Natural killer cell (primary cell): Measurements from ENCODE around the gene PCDH17. TPM values are rescaled to one million over a fixed set of nuclear protein-coding genes. Genes with fewer than 3 reads are reported as not detected.

Experiments
- ATAC-seq, 3 donors: fragments of 150-1000 bp in 2 of 3; fragments of 200-7000 bp in 1 of 3; cut with Tn5 transposase; 1 replicate in 1 of 3; 2 replicates in 2 of 3; pipeline ENCODE4 v1.10.0; 2021; ENCODE audit warnings: mild to moderate bottlenecking in 2 of 3, moderate library complexity in 2 of 3
- DNase-seq, 2 donors: peaks; one replicate each; pipeline versions ENCODE4 v3.0.0 to v3.0.0-alpha.2; 2013 to 2021; ENCODE audit warnings: mixed read lengths in 1 of 2
- H3K27ac ChIP-seq: one replicate; pipeline ENCODE4 v1.5.1; 2013; ENCODE audit warnings: mild to moderate bottlenecking, low read length
- H3K27me3 ChIP-seq: one replicate; pipeline ENCODE4 v1.6.1; 2013; ENCODE audit warnings: low read length; ENCODE audit not compliant: control insufficient read depth, insufficient read depth
- H3K36me3 ChIP-seq: one replicate; pipeline ENCODE4 v1.6.1; 2013; ENCODE audit warnings: low read length; ENCODE audit not compliant: control insufficient read depth, insufficient read depth
- H3K4me1 ChIP-seq: one replicate; pipeline ENCODE4 v1.6.1; 2013; ENCODE audit warnings: low read length; ENCODE audit not compliant: control insufficient read depth, insufficient read depth
- H3K4me3 ChIP-seq: one replicate; pipeline ENCODE4 v1.5.1; 2013; ENCODE audit warnings: low read length
- H3K9me3 ChIP-seq: one replicate; pipeline ENCODE4 v1.6.1; 2013; ENCODE audit warnings: low read length; ENCODE audit not compliant: control insufficient read depth, insufficient read depth
- H3K27ac Mint-ChIP-seq, 2 donors: one replicate each; pipeline ENCODE4 v1.8.0; 2022; ENCODE audit warnings: mild to moderate bottlenecking in 2 of 2, mixed read lengths in 2 of 2, moderate library complexity in 1 of 2
- H3K27me3 Mint-ChIP-seq, 2 donors: one replicate each; pipeline ENCODE4 v1.8.0; 2022; ENCODE audit warnings: low read depth in 2 of 2, mixed read lengths in 2 of 2
- H3K36me3 Mint-ChIP-seq: one replicate; pipeline ENCODE4 v1.8.0; 2022; ENCODE audit warnings: mixed read lengths
- H3K4me1 Mint-ChIP-seq, 2 donors: one replicate each; pipeline ENCODE4 v1.8.0; 2022; ENCODE audit warnings: mixed read lengths in 2 of 2
- H3K4me3 Mint-ChIP-seq: one replicate; pipeline ENCODE4 v1.8.0; 2022; ENCODE audit warnings: mild to moderate bottlenecking, moderate library complexity, mixed read lengths
- H3K9me3 Mint-ChIP-seq, 2 donors: one replicate each; pipeline ENCODE4 v1.8.0; 2022; ENCODE audit warnings: mixed read lengths in 2 of 2
- CTCF ChIP-seq: fragments of 200-600 bp; IDR thresholded peaks from one replicate; pipeline ENCODE4 v1.8.0; 2022; ENCODE audit warnings: antibody characterized with exemption
- WGBS: methylation state at CpG from one replicate; pipeline ENCODE4 v1.1.7; 2013; ENCODE audit warnings: missing lambda C conversion rate; ENCODE audit not compliant: insufficient coverage; 5-methylcytosine and 5-hydroxymethylcytosine counted together
- intact Hi-C: fragments of 100-400 bp; cut with micrococcal nuclease; formaldehyde crosslinking; loops from one replicate; pipeline ENCODE4 v1.14.2; 2022
- total RNA-seq, 4 donors: library from RNA; stranded (reverse); fragments of 120-200 nt in 1 of 4; gene quantifications; one replicate each; pipeline versions ENCODE4 v1.2.3 to v1.2.4, GENCODE V29; 2013 to 2022

PCDH17 gene
- total RNA-seq, 3 donors from 2014 or later (not counting 1 experiment from before 2014, with no cell fraction given): not detected

GRCh38 chr13:57636816-57637215, 5.3 kb downstream of the PCDH17 start:
- Histone ChIP-seq H3K9me3 (peaks cover 12% of the 10 kb centered on the region), H3K4me3 (no peak overlapping the region), H3K27me3 (peaks cover 15% of the 10 kb centered on the region), H3K36me3 (no peaks in the 10 kb centered on the region), H3K27ac (no peak overlapping the region), H3K4me1 (peaks cover 8% of the 10 kb centered on the region)
- H3K27ac Mint-ChIP-seq: no peak overlapping the region
- DNase-seq: no peak
- H3K4me3 Mint-ChIP-seq: no peak overlapping the region
- TF ChIP-seq CTCF: no peak
- intact Hi-C loops: no loop called here
- no peaks in the 10 kb centered on the region for H3K36me3 Mint-ChIP-seq
- peaks cover 0 to 5% of the 10 kb centered on the region in 2 donors for H3K9me3 Mint-ChIP-seq
- H3K27me3 Mint-ChIP-seq: peaks cover 0 to 9% of the 10 kb centered on the region in 2 donors
- no peaks in the 10 kb centered on the region for H3K4me1 Mint-ChIP-seq
- WGBS: 75% methylated on average over 2 of the region's 2 CpGs
- no peak for ATAC-seq

DNA sequence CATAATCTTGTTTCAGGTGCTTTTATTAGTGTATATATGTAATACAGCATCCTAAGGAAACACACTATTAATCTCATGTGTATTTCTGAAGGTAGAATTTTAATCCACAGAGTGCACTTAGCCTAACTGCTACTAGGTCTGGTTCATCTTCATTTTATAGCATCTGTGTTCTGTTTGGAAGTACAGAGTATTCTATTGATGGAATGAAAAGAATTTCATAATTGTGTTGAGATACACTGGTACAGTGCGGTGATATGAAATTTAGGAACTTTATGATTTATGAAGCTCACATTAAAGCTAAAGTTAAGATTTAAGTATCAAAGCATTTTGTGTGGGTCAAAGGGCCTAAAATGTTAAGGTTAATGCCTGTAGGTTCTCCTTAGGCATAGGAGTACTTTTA, 6.0 kb downstream of the PCDH17 start:
- Mint-ChIP-seq H3K27ac (no peak overlapping the region), H3K9me3 (peaks cover 0 to 5% of the 10 kb centered on the region in 2 donors), H3K4me1 (no peaks in the 10 kb centered on the region), H3K4me3 (no peak overlapping the region), H3K27me3 (peaks cover 0 to 2% of the 10 kb centered on the region in 2 donors), H3K36me3 (no peaks in the 10 kb centered on the region)
- Histone ChIP-seq H3K27me3 (peaks cover 12% of the 10 kb centered on the region), H3K27ac (no peak overlapping the region), H3K4me1 (peaks cover 1% of the 10 kb centered on the region), H3K4me3 (no peak overlapping the region), H3K9me3 (peaks cover 12% of the 10 kb centered on the region), H3K36me3 (no peaks in the 10 kb centered on the region)
- TF ChIP-seq CTCF: no peak
- intact Hi-C loops: no loop called here
- DNase-seq (no peak), ATAC-seq (no peak)
- WGBS: 95% methylated on average over 1 of the region's 1 CpG

DNA sequence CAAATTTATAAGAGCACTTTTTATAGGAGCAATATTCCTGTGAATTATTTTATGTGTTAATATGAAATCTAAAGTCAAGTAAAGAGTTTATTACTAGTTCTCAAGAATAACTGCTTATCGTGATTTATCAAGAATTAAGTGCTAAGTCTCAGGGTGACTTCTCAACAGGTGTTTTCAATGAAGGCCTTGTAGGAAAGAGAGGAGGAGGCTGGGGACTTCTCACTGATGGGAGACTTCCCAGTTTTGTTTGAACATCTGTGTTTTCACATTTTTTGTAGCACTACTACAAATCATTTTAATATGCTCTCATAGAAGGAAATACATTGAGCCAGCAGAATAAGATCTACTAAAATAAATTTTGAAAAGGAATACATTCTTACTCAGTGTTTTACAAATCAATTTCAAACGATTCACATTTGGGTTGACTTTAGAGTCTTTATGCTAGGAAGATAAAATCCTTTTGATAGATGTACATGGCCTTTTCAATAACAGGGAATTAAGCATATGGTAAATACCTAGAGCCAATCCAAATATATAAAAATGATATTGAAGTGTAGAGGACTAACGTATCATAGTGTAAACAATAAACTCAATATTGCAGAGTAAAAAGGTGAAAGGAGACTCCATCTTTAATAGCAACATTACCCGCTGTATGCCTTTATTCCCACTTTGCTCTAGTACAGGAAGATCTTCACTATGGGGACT, 6.8 kb downstream of the PCDH17 start:
- intact Hi-C loops: no loop called here
- H3K4me3 Mint-ChIP-seq: no peak overlapping the region
- TF ChIP-seq CTCF: no peak
- Histone ChIP-seq H3K36me3 (no peaks in the 10 kb centered on the region), H3K27me3 (peaks cover 4% of the 10 kb centered on the region), H3K27ac (no peak overlapping the region), H3K4me1 (no peaks in the 10 kb centered on the region), H3K9me3 (peaks cover 12% of the 10 kb centered on the region), H3K4me3 (no peak overlapping the region)
- H3K4me1 Mint-ChIP-seq: no peaks in the 10 kb centered on the region
- H3K27ac Mint-ChIP-seq: no peak overlapping the region
- no peak for DNase-seq
- no peak for ATAC-seq
- H3K27me3 Mint-ChIP-seq: no peaks in the 10 kb centered on the region
- 100% methylated on average over 2 of the region's 4 CpGs for WGBS
- no peaks in the 10 kb centered on the region for H3K36me3 Mint-ChIP-seq
- peaks cover 0 to 5% of the 10 kb centered on the region in 2 donors for H3K9me3 Mint-ChIP-seq

GRCh38 chr13:57640607-57641006, 9.1 kb downstream of the PCDH17 start:
- Histone ChIP-seq H3K27me3 (no peaks in the 10 kb centered on the region), H3K4me1 (no peaks in the 10 kb centered on the region), H3K4me3 (no peak overlapping the region), H3K36me3 (no peaks in the 10 kb centered on the region), H3K27ac (no peak overlapping the region), H3K9me3 (no peaks in the 10 kb centered on the region)
- intact Hi-C loops: no loop called here
- TF ChIP-seq CTCF: no peak
- no peak overlapping the region for H3K4me3 Mint-ChIP-seq
- ATAC-seq (no peak), DNase-seq (no peak)
- H3K9me3 Mint-ChIP-seq: peaks cover 0 to 6% of the 10 kb centered on the region in 2 donors
- H3K27ac Mint-ChIP-seq: no peak overlapping the region
- H3K36me3 Mint-ChIP-seq: no peaks in the 10 kb centered on the region
- H3K4me1 Mint-ChIP-seq: no peaks in the 10 kb centered on the region
- WGBS: 78% methylated on average over 3 of the region's 4 CpGs
- H3K27me3 Mint-ChIP-seq: no peaks in the 10 kb centered on the region
